Stimulated activated naive B cell treated with anti-CD40 and anti-IgM and Interleukin-4, amounts not matched to agents 10 μg/mL and 1 μg/mL and 100 μg/mL, for 72 hours (primary cell): ENCODE measurements around the gene SLC9A5.

Experiments
- ATAC-seq, 2 donors: fragments of 150-1000 bp; cut with Tn5 transposase; replicated peaks; 2 replicates each; pipeline ENCODE4 v1.10.0; 2021; ENCODE audit warnings: moderate library complexity in 1 of 2
- DNase-seq: peaks from one replicate; pipeline ENCODE4 v3.0.0; 2021
- H3K27ac Mint-ChIP-seq: one replicate; pipeline ENCODE4 v1.8.0; 2022; ENCODE audit warnings: mild to moderate bottlenecking, mixed read lengths
- H3K27me3 Mint-ChIP-seq, 2 donors: one replicate each; pipeline ENCODE4 v1.8.0; 2022; ENCODE audit warnings: mixed read lengths in 2 of 2
- H3K36me3 Mint-ChIP-seq, 2 donors: one replicate each; pipeline ENCODE4 v1.8.0; 2022; ENCODE audit warnings: mixed read lengths in 2 of 2, mild to moderate bottlenecking in 1 of 2
- H3K4me1 Mint-ChIP-seq, 2 donors: one replicate each; pipeline ENCODE4 v1.8.0; 2022; ENCODE audit warnings: mixed read lengths in 2 of 2, mild to moderate bottlenecking in 1 of 2
- H3K4me3 Mint-ChIP-seq, 2 donors: one replicate each; pipeline ENCODE4 v1.8.0; 2022; ENCODE audit warnings: mild to moderate bottlenecking in 2 of 2, mixed read lengths in 2 of 2, moderate library complexity in 1 of 2
- H3K9me3 Mint-ChIP-seq, 2 donors: one replicate each; pipeline ENCODE4 v1.8.0; 2022; ENCODE audit warnings: mixed read lengths in 2 of 2, mild to moderate bottlenecking in 1 of 2

Gene SLC9A5

GRCh38 chr16:67228034-67228785 lies 20.6 kb upstream of the SLC9A5 start:
- DNase-seq (no peak), ATAC-seq (no peak)
- Mint-ChIP-seq H3K27me3 (no peaks in the 10 kb centered on the region), H3K27ac (peak overlapping the region; percentile 98), H3K36me3 (peaks cover 39 to 56% of the 10 kb centered on the region in 2 donors), H3K4me3 (peak overlapping the region; percentile 92 to 98), H3K4me1 (peaks cover 37 to 39% of the 10 kb centered on the region in 2 donors), H3K9me3 (no peaks in the 10 kb centered on the region)

GRCh38 chr16:67228905-67229304 lies 19.9 kb upstream of the SLC9A5 start:
- no peak for DNase-seq
- peaks cover 44 to 63% of the 10 kb centered on the region in 2 donors for H3K36me3 Mint-ChIP-seq
- no peaks in the 10 kb centered on the region for H3K27me3 Mint-ChIP-seq
- no peak for ATAC-seq
- H3K9me3 Mint-ChIP-seq: no peaks in the 10 kb centered on the region
- H3K4me1 Mint-ChIP-seq: peaks cover 37 to 39% of the 10 kb centered on the region in 2 donors
- H3K27ac Mint-ChIP-seq: peak overlapping the region; percentile 34
- H3K4me3 Mint-ChIP-seq: peak overlapping the region in 1 of 2 donors; percentile 23

- Mint-ChIP-seq H3K9me3 (no peaks in the 10 kb centered on the region), H3K36me3 (peaks cover 44 to 75% of the 10 kb centered on the region in 2 donors), H3K4me3 (no peak overlapping the region), H3K27ac (peak overlapping the region; percentile 77), H3K4me1 (peaks cover 33 to 36% of the 10 kb centered on the region in 2 donors), H3K27me3 (no peaks in the 10 kb centered on the region)
- DNase-seq (no peak), ATAC-seq (no peak)
These were observed 18.6 kb upstream of the SLC9A5 start for GRCh38 chr16:67229906-67230808.

- peaks cover 26 to 27% of the 10 kb centered on the region in 2 donors for H3K4me1 Mint-ChIP-seq
- DNase-seq (no peak), ATAC-seq (no peak)
- H3K27ac Mint-ChIP-seq: peak overlapping the region; percentile 77
- no peak overlapping the region for H3K4me3 Mint-ChIP-seq
- peaks cover under 1 to 1% of the 10 kb centered on the region in 2 donors for H3K9me3 Mint-ChIP-seq
- peaks cover 48 to 79% of the 10 kb centered on the region in 2 donors for H3K36me3 Mint-ChIP-seq
- H3K27me3 Mint-ChIP-seq: no peaks in the 10 kb centered on the region
These were observed 17.7 kb upstream of the SLC9A5 start for GRCh38 chr16:67230809-67231660.

- Mint-ChIP-seq H3K27me3 (no peaks in the 10 kb centered on the region), H3K36me3 (peaks cover 58 to 85% of the 10 kb centered on the region in 2 donors), H3K9me3 (peaks cover 4 to 6% of the 10 kb centered on the region in 2 donors), H3K27ac (no peak overlapping the region), H3K4me3 (no peak overlapping the region), H3K4me1 (peaks cover 12 to 17% of the 10 kb centered on the region in 2 donors)
- no peak for DNase-seq
- ATAC-seq: no peak
These were observed 15.2 kb upstream of the SLC9A5 start for GRCh38 chr16:67233596-67233995.

- no peak for ATAC-seq
- no peak for DNase-seq
- H3K9me3 Mint-ChIP-seq: peaks cover 4 to 6% of the 10 kb centered on the region in 2 donors
- H3K36me3 Mint-ChIP-seq: peaks cover 56 to 86% of the 10 kb centered on the region in 2 donors
- H3K27me3 Mint-ChIP-seq: no peaks in the 10 kb centered on the region
- peaks cover 6 to 15% of the 10 kb centered on the region in 2 donors for H3K4me1 Mint-ChIP-seq
- peak overlapping the region; percentile 69 for H3K27ac Mint-ChIP-seq
- no peak overlapping the region for H3K4me3 Mint-ChIP-seq
These were observed 14.6 kb upstream of the SLC9A5 start for GRCh38 chr16:67234180-67234597.

- no peak overlapping the region for H3K27ac Mint-ChIP-seq
- no peaks in the 10 kb centered on the region for H3K27me3 Mint-ChIP-seq
- H3K9me3 Mint-ChIP-seq: peaks cover 4 to 6% of the 10 kb centered on the region in 2 donors
- peaks cover under 1 to 12% of the 10 kb centered on the region in 2 donors for H3K4me1 Mint-ChIP-seq
- ATAC-seq (no peak), DNase-seq (no peak)
- H3K36me3 Mint-ChIP-seq: peaks cover 42 to 75% of the 10 kb centered on the region in 2 donors
- no peak overlapping the region for H3K4me3 Mint-ChIP-seq
These were observed 12.8 kb upstream of the SLC9A5 start for GRCh38 chr16:67235816-67236562.

- peak overlapping the region; percentile 82 for H3K27ac Mint-ChIP-seq
- DNase-seq: peak; percentile 51
- peaks cover 8 to 17% of the 10 kb centered on the region in 2 donors for H3K4me1 Mint-ChIP-seq
- H3K4me3 Mint-ChIP-seq: no peak overlapping the region
- ATAC-seq: peak; percentile 89 to 91
- H3K36me3 Mint-ChIP-seq: peaks cover 37 to 76% of the 10 kb centered on the region in 2 donors
- H3K9me3 Mint-ChIP-seq: peaks cover 4 to 6% of the 10 kb centered on the region in 2 donors
- H3K27me3 Mint-ChIP-seq: no peaks in the 10 kb centered on the region
These were observed 12.0 kb upstream of the SLC9A5 start for GRCh38 chr16:67236563-67237395.

GRCh38 chr16:67237396-67238277 lies 11.1 kb upstream of the SLC9A5 start:
- ATAC-seq: no peak
- Mint-ChIP-seq H3K27me3 (no peaks in the 10 kb centered on the region), H3K27ac (peak overlapping the region; percentile 82), H3K36me3 (peaks cover 32 to 68% of the 10 kb centered on the region in 2 donors), H3K4me3 (no peak overlapping the region), H3K9me3 (peaks cover 4 to 6% of the 10 kb centered on the region in 2 donors), H3K4me1 (peaks cover 16 to 19% of the 10 kb centered on the region in 2 donors)
- no peak for DNase-seq

- Mint-ChIP-seq H3K9me3 (peaks cover 4 to 6% of the 10 kb centered on the region in 2 donors), H3K27me3 (no peaks in the 10 kb centered on the region), H3K4me1 (peaks cover 18 to 19% of the 10 kb centered on the region in 2 donors), H3K36me3 (peaks cover 30 to 65% of the 10 kb centered on the region in 2 donors), H3K4me3 (no peak overlapping the region), H3K27ac (peak overlapping the region; percentile 69)
- no peak for DNase-seq
- ATAC-seq: no peak
These were observed 10.6 kb upstream of the SLC9A5 start for GRCh38 chr16:67238278-67238575.

- ATAC-seq: no peak
- Mint-ChIP-seq H3K9me3 (peaks cover 4 to 6% of the 10 kb centered on the region in 2 donors), H3K27me3 (no peaks in the 10 kb centered on the region), H3K4me3 (no peak overlapping the region), H3K36me3 (peaks cover 25 to 58% of the 10 kb centered on the region in 2 donors), H3K4me1 (peaks cover 25 to 26% of the 10 kb centered on the region in 2 donors), H3K27ac (no peak overlapping the region)
- DNase-seq: no peak
These were observed 9.8 kb upstream of the SLC9A5 start for GRCh38 chr16:67238806-67239470.
